ENCODE measurements around the gene PIGQ.

Gene PIGQ

GRCh38 chr16:627454-628239, 57.9 kb downstream of the PIGQ start:
- H2AFZ ChIP-seq (ENCODE audit: low read depth, low read length): no peak overlapping the region
- no peak overlapping the region for H3K4me2 ChIP-seq (ENCODE audit: low read length)
- no peaks in the 10 kb centered on the region for H3K36me3 ChIP-seq (replicated peaks; ENCODE audit: low read depth, low read length)
- H3K4me1 ChIP-seq (ENCODE audit: low read length): no peaks in the 10 kb centered on the region
- no peak overlapping the region for H3K27ac ChIP-seq (ENCODE audit: low read length)
- H3K9ac ChIP-seq (ENCODE audit: low read length): no peak overlapping the region
- H3K27me3 ChIP-seq (ENCODE audit: low read depth, low read length): no peaks in the 10 kb centered on the region
- H3K4me3 ChIP-seq (ENCODE audit: low read length): no peak overlapping the region
- no peaks in the 10 kb centered on the region for H3K79me2 ChIP-seq (ENCODE audit: low read length)
- no peaks in the 10 kb centered on the region for H3K9me3 ChIP-seq (ENCODE audit: insufficient read depth, low read length)
- no peaks in the 10 kb centered on the region for H4K20me1 ChIP-seq (ENCODE audit: insufficient read depth, low read length)
- TF ChIP-seq EZH2phosphoT487 (IDR thresholded peaks at IDR 0.05; ENCODE audit: low read depth) (no peak), CTCF (IDR thresholded peaks at IDR 0.05; ENCODE audit: low read depth, low read length) (no peak)

GRCh38 chr16:628321-629061, 58.7 kb downstream of the PIGQ start:
- Histone ChIP-seq H3K4me1 (ENCODE audit: low read length) (no peaks in the 10 kb centered on the region), H3K27me3 (ENCODE audit: low read depth, low read length) (no peaks in the 10 kb centered on the region), H3K27ac (ENCODE audit: low read length) (no peak overlapping the region), H3K9ac (ENCODE audit: low read length) (no peak overlapping the region), H3K79me2 (ENCODE audit: low read length) (no peaks in the 10 kb centered on the region), H3K36me3 (replicated peaks; ENCODE audit: low read depth, low read length) (no peaks in the 10 kb centered on the region), H3K9me3 (ENCODE audit: insufficient read depth, low read length) (no peaks in the 10 kb centered on the region), H2AFZ (ENCODE audit: low read depth, low read length) (no peak overlapping the region), H3K4me2 (ENCODE audit: low read length) (no peak overlapping the region), H4K20me1 (ENCODE audit: insufficient read depth, low read length) (no peaks in the 10 kb centered on the region), H3K4me3 (ENCODE audit: low read length) (no peak overlapping the region)
- no peak for TF ChIP-seq CTCF (IDR thresholded peaks at IDR 0.05; ENCODE audit: low read depth, low read length)
- no peak for TF ChIP-seq EZH2phosphoT487 (IDR thresholded peaks at IDR 0.05; ENCODE audit: low read depth)

GRCh38 chr16:629185-629832, 59.5 kb downstream of the PIGQ start:
- H3K9ac ChIP-seq (ENCODE audit: low read length): no peak overlapping the region

More at GRCh38 chr16:629185-629832, 59.5 kb downstream of the PIGQ start:
- H3K4me3 ChIP-seq (ENCODE audit: low read length): no peak overlapping the region
- no peak overlapping the region for H3K4me2 ChIP-seq (ENCODE audit: low read length)
- no peak overlapping the region for H2AFZ ChIP-seq (ENCODE audit: low read depth, low read length)
- H3K27ac ChIP-seq (ENCODE audit: low read length): no peak overlapping the region
- no peaks in the 10 kb centered on the region for H3K27me3 ChIP-seq (ENCODE audit: low read depth, low read length)
- peaks cover 1% of the 10 kb centered on the region; the same call in 1 of the 2 replicates for H4K20me1 ChIP-seq (ENCODE audit: insufficient read depth, low read length)
- TF ChIP-seq CTCF (IDR thresholded peaks at IDR 0.05; ENCODE audit: low read depth, low read length) (no peak), EZH2phosphoT487 (IDR thresholded peaks at IDR 0.05; ENCODE audit: low read depth) (no peak)
- H3K9me3 ChIP-seq (ENCODE audit: insufficient read depth, low read length): no peaks in the 10 kb centered on the region
- H3K4me1 ChIP-seq (ENCODE audit: low read length): no peaks in the 10 kb centered on the region
- peaks cover 7% of the 10 kb centered on the region for H3K36me3 ChIP-seq (replicated peaks; ENCODE audit: low read depth, low read length)
- no peaks in the 10 kb centered on the region for H3K79me2 ChIP-seq (ENCODE audit: low read length)
